SK-N-SH (cell line): ENCODE data around the gene MAML3.

Experiments used
- ELF1 ChIP-seq: IDR thresholded peaks from 2 replicates; pipeline ENCODE4 v1.4.0; 2012
- EP300 ChIP-seq, 2 experiments: IDR thresholded peaks; 2 replicates each; pipeline versions ENCODE4 v1.4.0 to v1.6.1; 2012; ENCODE audit warnings: borderline replicate concordance in 1 of 2, low read depth in 1 of 2, low read length in 1 of 2
- FOSL2 ChIP-seq: IDR thresholded peaks from 2 replicates; pipeline ENCODE4 v1.4.0; 2012; ENCODE audit warnings: low read depth, mild to moderate bottlenecking, moderate library complexity, borderline replicate concordance
- FOXM1 ChIP-seq: IDR thresholded peaks from 2 replicates; pipeline ENCODE4 v1.4.0; 2012; ENCODE audit warnings: low read depth, mild to moderate bottlenecking
- GATA2 ChIP-seq: sonication (generic); formaldehyde crosslinking; IDR thresholded peaks from 2 replicates; pipeline ENCODE4 v1.5.0; 2020; ENCODE audit warnings: mild to moderate bottlenecking, missing genetic modification reagents
- MEF2A ChIP-seq: IDR thresholded peaks from 2 replicates; pipeline ENCODE4 v1.4.0; 2012; ENCODE audit warnings: low read depth, borderline replicate concordance
- RAD21 ChIP-seq: IDR thresholded peaks from 2 replicates; pipeline ENCODE4 v1.6.1; 2012; ENCODE audit warnings: mild to moderate bottlenecking, low read length
- SIN3A ChIP-seq: IDR thresholded peaks from 2 replicates; pipeline ENCODE4 v1.6.1; 2012; ENCODE audit warnings: low read depth, mild to moderate bottlenecking, low read length, moderate library complexity, borderline replicate concordance
- SMC3 ChIP-seq: IDR thresholded peaks from 2 replicates; pipeline ENCODE4 v1.6.1; 2012; ENCODE audit warnings: low read depth, low read length, improper control_type of control experiment
- TAF1 ChIP-seq: IDR thresholded peaks from 2 replicates; pipeline ENCODE4 v1.6.1; 2012; ENCODE audit warnings: low read depth, mild to moderate bottlenecking, low read length, moderate library complexity, borderline replicate concordance
- YY1 ChIP-seq: IDR thresholded peaks from 2 replicates; pipeline ENCODE4 v1.4.0; 2012; ENCODE audit warnings: low read depth, mild to moderate bottlenecking
- TF ChIP-seq, protein P1 (sequence below): IDR thresholded peaks from 2 replicates; pipeline ENCODE4 v1.6.1; 2012; ENCODE audit warnings: mild to moderate bottlenecking, low read depth, low read length, moderate library complexity
- TF ChIP-seq, protein P2 (sequence below): fragments of 200-600 bp; sonication (generic); IDR thresholded peaks from 2 replicates; pipeline ENCODE4 v1.6.1; 2017; ENCODE audit warnings: antibody characterized with exemption, mild to moderate bottlenecking, moderate library complexity
- TF ChIP-seq, protein P3 (sequence below): IDR thresholded peaks from 2 replicates; pipeline ENCODE4 v1.4.0; 2012; ENCODE audit warnings: low read depth

DNA sequence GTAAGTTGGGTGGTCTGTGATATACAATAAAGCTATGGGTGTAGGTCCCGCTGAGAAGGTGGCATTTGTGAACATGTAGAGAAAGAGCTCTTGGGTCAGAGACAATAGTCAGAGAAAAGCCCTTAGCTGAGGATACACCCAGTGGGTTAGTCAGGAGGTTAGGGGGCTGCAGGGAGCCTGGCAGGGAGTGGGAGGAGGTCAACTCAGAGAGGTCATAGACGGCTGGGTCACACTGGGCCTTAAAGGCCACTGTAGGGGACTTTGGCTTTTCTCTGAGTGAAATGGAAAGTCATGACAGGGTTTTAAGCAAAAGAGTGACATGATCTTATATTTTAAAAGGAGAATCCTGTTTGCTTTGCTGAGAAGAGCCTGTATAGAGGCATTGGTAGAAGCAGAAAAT lies 471.7 kb downstream of the MAML3 start:
- TF ChIP-seq GATA2 (CRISPR knock-in tag), result no peak
- no peak for TF ChIP-seq RAD21
- no peak for TF ChIP-seq SIN3A
- TF ChIP-seq, protein P1, sequence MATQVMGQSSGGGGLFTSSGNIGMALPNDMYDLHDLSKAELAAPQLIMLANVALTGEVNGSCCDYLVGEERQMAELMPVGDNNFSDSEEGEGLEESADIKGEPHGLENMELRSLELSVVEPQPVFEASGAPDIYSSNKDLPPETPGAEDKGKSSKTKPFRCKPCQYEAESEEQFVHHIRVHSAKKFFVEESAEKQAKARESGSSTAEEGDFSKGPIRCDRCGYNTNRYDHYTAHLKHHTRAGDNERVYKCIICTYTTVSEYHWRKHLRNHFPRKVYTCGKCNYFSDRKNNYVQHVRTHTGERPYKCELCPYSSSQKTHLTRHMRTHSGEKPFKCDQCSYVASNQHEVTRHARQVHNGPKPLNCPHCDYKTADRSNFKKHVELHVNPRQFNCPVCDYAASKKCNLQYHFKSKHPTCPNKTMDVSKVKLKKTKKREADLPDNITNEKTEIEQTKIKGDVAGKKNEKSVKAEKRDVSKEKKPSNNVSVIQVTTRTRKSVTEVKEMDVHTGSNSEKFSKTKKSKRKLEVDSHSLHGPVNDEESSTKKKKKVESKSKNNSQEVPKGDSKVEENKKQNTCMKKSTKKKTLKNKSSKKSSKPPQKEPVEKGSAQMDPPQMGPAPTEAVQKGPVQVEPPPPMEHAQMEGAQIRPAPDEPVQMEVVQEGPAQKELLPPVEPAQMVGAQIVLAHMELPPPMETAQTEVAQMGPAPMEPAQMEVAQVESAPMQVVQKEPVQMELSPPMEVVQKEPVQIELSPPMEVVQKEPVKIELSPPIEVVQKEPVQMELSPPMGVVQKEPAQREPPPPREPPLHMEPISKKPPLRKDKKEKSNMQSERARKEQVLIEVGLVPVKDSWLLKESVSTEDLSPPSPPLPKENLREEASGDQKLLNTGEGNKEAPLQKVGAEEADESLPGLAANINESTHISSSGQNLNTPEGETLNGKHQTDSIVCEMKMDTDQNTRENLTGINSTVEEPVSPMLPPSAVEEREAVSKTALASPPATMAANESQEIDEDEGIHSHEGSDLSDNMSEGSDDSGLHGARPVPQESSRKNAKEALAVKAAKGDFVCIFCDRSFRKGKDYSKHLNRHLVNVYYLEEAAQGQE, result no peak
- TF ChIP-seq, protein P2, sequence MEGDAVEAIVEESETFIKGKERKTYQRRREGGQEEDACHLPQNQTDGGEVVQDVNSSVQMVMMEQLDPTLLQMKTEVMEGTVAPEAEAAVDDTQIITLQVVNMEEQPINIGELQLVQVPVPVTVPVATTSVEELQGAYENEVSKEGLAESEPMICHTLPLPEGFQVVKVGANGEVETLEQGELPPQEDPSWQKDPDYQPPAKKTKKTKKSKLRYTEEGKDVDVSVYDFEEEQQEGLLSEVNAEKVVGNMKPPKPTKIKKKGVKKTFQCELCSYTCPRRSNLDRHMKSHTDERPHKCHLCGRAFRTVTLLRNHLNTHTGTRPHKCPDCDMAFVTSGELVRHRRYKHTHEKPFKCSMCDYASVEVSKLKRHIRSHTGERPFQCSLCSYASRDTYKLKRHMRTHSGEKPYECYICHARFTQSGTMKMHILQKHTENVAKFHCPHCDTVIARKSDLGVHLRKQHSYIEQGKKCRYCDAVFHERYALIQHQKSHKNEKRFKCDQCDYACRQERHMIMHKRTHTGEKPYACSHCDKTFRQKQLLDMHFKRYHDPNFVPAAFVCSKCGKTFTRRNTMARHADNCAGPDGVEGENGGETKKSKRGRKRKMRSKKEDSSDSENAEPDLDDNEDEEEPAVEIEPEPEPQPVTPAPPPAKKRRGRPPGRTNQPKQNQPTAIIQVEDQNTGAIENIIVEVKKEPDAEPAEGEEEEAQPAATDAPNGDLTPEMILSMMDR, result no peak
- no peak for TF ChIP-seq FOXM1
- no peak for TF ChIP-seq FOSL2
- TF ChIP-seq SMC3, result no peak
- no peak for TF ChIP-seq YY1
- TF ChIP-seq EP300 (IDR thresholded peaks at IDR 0.05; ENCODE audit: borderline replicate concordance in 1 of 2, low read depth in 1 of 2, low read length in 1 of 2), result no peak
- TF ChIP-seq, protein P3, sequence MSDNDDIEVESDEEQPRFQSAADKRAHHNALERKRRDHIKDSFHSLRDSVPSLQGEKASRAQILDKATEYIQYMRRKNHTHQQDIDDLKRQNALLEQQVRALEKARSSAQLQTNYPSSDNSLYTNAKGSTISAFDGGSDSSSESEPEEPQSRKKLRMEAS, result no peak
- no peak for TF ChIP-seq TAF1
- no peak for TF ChIP-seq MEF2A
- no peak for TF ChIP-seq ELF1
